Lower lobe of right lung (tissue), 2 donors: ENCODE results near the gene LAT. TPM values are rescaled to one million over a fixed set of nuclear protein-coding genes. Genes with fewer than 3 reads are reported as not detected.

Experiments
- ATAC-seq, 2 donors: fragments of 200-7000 bp; cut with Tn5 transposase; one replicate each; pipeline ENCODE4 v1.9.1; 2020 to 2022; ENCODE audit warnings: mild to moderate bottlenecking in 2 of 2, moderate library complexity in 2 of 2
- DNase-seq: peaks from one replicate; pipeline ENCODE4 v3.0.0-alpha.2; 2020
- H3K27ac ChIP-seq: fragments of 200-600 bp; one replicate; pipeline ENCODE4 v1.8.0; 2022
- H3K27me3 ChIP-seq: fragments of 200-600 bp; one replicate; pipeline ENCODE4 v1.8.0; 2022; ENCODE audit warnings: low read depth
- H3K36me3 ChIP-seq: fragments of 200-600 bp; one replicate; pipeline ENCODE4 v1.8.0; 2022; ENCODE audit warnings: mild to moderate bottlenecking
- H3K4me1 ChIP-seq: fragments of 200-600 bp; one replicate; pipeline ENCODE4 v1.8.0; 2022
- H3K4me3 ChIP-seq: fragments of 200-600 bp; one replicate; pipeline ENCODE4 v1.8.0; 2022; ENCODE audit warnings: mild to moderate bottlenecking
- H3K9me3 ChIP-seq: fragments of 200-600 bp; one replicate; pipeline ENCODE4 v1.8.0; 2022
- intact Hi-C: fragments of 100-400 bp; cut with DNase I; formaldehyde crosslinking; loops from one replicate; pipeline ENCODE4 v1.11.0; 2022
- total RNA-seq: library from RNA; stranded (reverse); fragmentation: NEBNext Ultra II Directional; extraction: Animal tissue kit (Norgen Biotek cat#: 25700); gene quantifications from one replicate; pipeline ENCODE4 v1.2.1, GENCODE V29; 2021
- TF ChIP-seq, protein P1 (sequence below): fragments of 200-600 bp; IDR thresholded peaks from one replicate; pipeline ENCODE4 v1.8.0; 2022; ENCODE audit warnings: antibody characterized with exemption, mild to moderate bottlenecking
- donor health status: DM: no; HTN: yes; CAD: no; lungs with severe emphysema.

LAT gene
- total RNA-seq, 1 donor from 2014 or later, result 17.8 TPM

GRCh38 chr16:28990375-28991040 is 5.7 kb downstream of the LAT start:
- H3K27ac ChIP-seq, result no peak overlapping the region
- DNase-seq, result no peak
- TF ChIP-seq, protein P1, sequence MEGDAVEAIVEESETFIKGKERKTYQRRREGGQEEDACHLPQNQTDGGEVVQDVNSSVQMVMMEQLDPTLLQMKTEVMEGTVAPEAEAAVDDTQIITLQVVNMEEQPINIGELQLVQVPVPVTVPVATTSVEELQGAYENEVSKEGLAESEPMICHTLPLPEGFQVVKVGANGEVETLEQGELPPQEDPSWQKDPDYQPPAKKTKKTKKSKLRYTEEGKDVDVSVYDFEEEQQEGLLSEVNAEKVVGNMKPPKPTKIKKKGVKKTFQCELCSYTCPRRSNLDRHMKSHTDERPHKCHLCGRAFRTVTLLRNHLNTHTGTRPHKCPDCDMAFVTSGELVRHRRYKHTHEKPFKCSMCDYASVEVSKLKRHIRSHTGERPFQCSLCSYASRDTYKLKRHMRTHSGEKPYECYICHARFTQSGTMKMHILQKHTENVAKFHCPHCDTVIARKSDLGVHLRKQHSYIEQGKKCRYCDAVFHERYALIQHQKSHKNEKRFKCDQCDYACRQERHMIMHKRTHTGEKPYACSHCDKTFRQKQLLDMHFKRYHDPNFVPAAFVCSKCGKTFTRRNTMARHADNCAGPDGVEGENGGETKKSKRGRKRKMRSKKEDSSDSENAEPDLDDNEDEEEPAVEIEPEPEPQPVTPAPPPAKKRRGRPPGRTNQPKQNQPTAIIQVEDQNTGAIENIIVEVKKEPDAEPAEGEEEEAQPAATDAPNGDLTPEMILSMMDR, result no peak
- ATAC-seq, result no peak
- intact Hi-C loops, result no loop called here
- H3K4me1 ChIP-seq, result no peaks in the 10 kb centered on the region
- H3K9me3 ChIP-seq, result no peaks in the 10 kb centered on the region
- no peaks in the 10 kb centered on the region for H3K27me3 ChIP-seq
- H3K36me3 ChIP-seq, result peaks cover 41% of the 10 kb centered on the region
- no peak overlapping the region for H3K4me3 ChIP-seq

DNA sequence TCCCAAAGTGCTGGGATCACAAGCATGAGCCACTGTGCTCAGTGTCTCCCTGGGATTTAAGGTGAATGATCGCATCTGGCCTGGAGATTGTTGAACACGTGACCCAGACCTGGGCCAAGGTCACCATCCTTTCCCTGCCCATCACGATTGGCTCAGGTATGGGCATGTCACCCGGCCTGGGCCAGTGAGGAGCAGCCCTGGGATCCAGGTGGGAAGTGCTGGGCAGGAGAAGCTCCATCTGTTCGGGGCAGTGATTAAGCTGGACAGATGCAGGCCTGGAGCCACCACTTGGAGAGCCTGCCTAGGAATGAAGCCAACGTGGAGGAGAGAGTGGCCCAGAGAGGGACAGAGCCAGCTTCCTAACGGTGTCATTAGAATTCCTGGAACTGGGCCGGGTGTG is 6.8 kb downstream of the LAT start:
- H3K36me3 ChIP-seq, result peaks cover 34% of the 10 kb centered on the region
- DNase-seq (no peak), ATAC-seq (no peak)
- no peaks in the 10 kb centered on the region for H3K27me3 ChIP-seq
- H3K27ac ChIP-seq, result no peak overlapping the region
- no peaks in the 10 kb centered on the region for H3K4me1 ChIP-seq
- H3K4me3 ChIP-seq, result no peak overlapping the region
- H3K9me3 ChIP-seq, result no peaks in the 10 kb centered on the region
- intact Hi-C loops, result no loop called here
- TF ChIP-seq, protein P1, result no peak

GRCh38 chr16:28992496-28992895 is 7.6 kb downstream of the LAT start:
- TF ChIP-seq, protein P1, result no peak
- no peak overlapping the region for H3K27ac ChIP-seq
- H3K27me3 ChIP-seq, result no peaks in the 10 kb centered on the region
- no peaks in the 10 kb centered on the region for H3K9me3 ChIP-seq
- no peak overlapping the region for H3K4me3 ChIP-seq
- H3K4me1 ChIP-seq, result no peaks in the 10 kb centered on the region
- DNase-seq, result no peak
- intact Hi-C loops, result no loop called here
- H3K36me3 ChIP-seq, result peaks cover 26% of the 10 kb centered on the region
- no peak for ATAC-seq

DNA sequence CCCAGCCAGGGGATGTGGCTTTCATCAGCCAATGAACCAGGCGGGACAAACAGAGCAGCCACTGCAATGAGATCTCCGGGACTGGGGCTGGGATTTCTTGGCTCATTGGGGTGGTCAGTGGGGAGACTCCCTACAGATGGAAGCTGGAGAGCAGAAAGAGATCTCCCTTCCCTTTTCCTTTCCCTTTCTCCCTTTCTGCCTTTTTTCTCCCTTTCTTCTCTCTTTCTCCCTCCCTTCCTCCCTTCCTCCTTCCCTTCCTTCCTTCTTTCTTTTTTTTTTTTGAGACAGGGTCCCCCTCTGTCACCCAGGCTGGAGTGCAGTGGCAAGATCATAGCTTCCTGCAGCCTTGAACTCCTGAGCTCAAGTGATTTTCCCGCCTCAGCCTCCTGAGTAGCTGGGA is 14.0 kb downstream of the LAT start:
- Histone ChIP-seq H3K27ac (no peak overlapping the region), H3K9me3 (no peaks in the 10 kb centered on the region), H3K4me1 (no peaks in the 10 kb centered on the region), H3K4me3 (no peak overlapping the region), H3K27me3 (no peaks in the 10 kb centered on the region), H3K36me3 (no peaks in the 10 kb centered on the region)
- no peak for ATAC-seq
- intact Hi-C loops, result no loop called here
- TF ChIP-seq, protein P1, result no peak
- DNase-seq, result no peak

DNA sequence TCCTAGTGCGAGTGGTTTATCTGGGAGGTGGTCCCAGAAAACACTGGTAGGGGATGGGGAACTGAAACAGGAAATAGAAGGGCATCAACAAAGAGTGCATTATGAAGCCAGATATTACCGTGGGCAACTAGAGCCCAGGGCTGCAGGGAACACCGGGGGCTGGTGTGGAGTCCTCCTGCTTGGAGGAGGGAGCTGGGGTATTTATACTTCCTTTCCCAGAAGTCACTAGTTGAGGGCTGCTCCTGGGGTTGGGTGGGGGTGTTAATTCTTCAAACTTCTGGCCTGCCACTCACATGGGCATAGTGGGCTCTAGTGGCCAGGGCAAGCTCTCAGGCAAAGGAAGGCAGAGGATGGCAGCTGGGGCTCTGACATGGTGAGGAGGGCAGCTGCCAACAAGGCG is 14.7 kb downstream of the LAT start:
- no peak for ATAC-seq

More for the DNA sequence above, 14.7 kb downstream of the LAT start:
- no peak overlapping the region for H3K4me3 ChIP-seq
- TF ChIP-seq, protein P1, result no peak
- no peak overlapping the region for H3K27ac ChIP-seq
- no peaks in the 10 kb centered on the region for H3K36me3 ChIP-seq
- H3K9me3 ChIP-seq, result no peaks in the 10 kb centered on the region
- intact Hi-C loops, result no loop called here
- no peaks in the 10 kb centered on the region for H3K27me3 ChIP-seq
- H3K4me1 ChIP-seq, result no peaks in the 10 kb centered on the region
- DNase-seq, result no peak
